ENCODE results near the gene SEPTIN7. TPM values are rescaled to one million over a fixed set of nuclear protein-coding genes. Genes with fewer than 3 reads are reported as not detected.

The SEPTIN7 gene
- total RNA-seq, 1 experiment from 2014 or later, result 140 TPM

DNA sequence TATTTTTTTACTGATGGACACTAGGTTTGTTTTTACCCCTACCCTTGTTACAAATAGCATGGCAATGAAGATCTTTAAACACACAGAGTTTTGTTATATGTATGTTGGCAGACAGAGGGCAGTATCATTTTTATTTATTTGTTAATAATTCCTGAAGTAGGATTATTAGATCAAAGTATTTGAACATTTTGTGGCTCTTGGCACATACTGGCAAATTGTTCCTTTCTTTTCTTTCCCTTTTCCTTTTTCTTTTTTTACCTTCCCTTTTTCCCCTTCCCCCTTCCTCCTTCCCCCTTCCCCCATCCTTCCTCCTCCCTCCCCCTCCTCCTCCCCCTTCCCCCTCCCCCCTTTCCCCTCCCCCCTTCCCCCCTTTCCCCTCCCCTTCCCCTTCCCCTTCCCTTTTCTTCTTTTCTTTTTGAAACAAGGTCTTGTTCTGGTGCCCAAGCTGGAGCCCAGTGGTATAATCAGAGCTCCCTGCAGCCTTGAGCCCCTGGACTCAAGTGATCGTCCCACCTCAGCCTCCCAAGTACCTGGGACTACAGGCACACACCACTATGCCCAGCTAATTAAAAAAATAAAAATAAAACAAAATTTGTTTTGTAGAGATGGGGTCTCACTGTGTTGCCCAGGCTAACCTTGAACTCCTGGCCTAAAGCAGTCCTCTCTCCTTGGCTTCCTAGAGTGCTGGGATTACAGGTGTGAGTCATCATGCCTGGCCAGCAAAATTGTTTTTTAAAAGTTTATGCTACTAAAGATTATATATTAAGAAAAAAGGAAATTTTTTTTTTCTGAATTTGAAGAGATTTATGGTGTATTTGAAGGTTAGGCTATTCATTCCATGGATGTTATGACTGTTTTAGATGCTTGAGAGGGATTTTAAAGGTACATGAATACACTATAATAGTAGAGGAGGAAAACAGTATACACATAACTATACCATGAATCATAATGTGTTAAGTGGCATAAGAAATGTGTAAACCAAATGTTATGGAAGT, 39.3 kb downstream of the SEPTIN7 start:
- no peak overlapping the region for H3K9ac ChIP-seq (ENCODE audit: low read length)
- H3K27me3 ChIP-seq (ENCODE audit: insufficient read depth, low read length), result no peaks in the 10 kb centered on the region
- ATAC-seq (peak; percentile 67), DNase-seq (ENCODE audit: low read depth, low spot score) (peak; percentile 1)
- H3K9me2 ChIP-seq (ENCODE audit: insufficient read depth), result no peaks in the 10 kb centered on the region
- BruUV-seq (replicated peaks), result no TSS peak
- H4K20me1 ChIP-seq (ENCODE audit: insufficient read depth), result peaks cover 12% of the 10 kb centered on the region; the same call in 1 of the 2 replicates
- no peak overlapping the region for H3K27ac ChIP-seq (ENCODE audit: low read depth, low read length)
- TF ChIP-seq YY1 (IDR thresholded peaks at IDR 0.05; ENCODE audit: extremely low read depth, insufficient replicate concordance, low read depth, low read length) (no peak), EZH2 (IDR thresholded peaks at IDR 0.05) (no peak), ZFX (IDR thresholded peaks at IDR 0.05) (no peak), TCF7L2 (IDR thresholded peaks at IDR 0.05; ENCODE audit: borderline replicate concordance, extremely low read depth, insufficient read depth, insufficient read length) (no peak), RAD21 (IDR thresholded peaks at IDR 0.05; ENCODE audit: low read depth) (no peak)
- TF ChIP-seq, protein P1, sequence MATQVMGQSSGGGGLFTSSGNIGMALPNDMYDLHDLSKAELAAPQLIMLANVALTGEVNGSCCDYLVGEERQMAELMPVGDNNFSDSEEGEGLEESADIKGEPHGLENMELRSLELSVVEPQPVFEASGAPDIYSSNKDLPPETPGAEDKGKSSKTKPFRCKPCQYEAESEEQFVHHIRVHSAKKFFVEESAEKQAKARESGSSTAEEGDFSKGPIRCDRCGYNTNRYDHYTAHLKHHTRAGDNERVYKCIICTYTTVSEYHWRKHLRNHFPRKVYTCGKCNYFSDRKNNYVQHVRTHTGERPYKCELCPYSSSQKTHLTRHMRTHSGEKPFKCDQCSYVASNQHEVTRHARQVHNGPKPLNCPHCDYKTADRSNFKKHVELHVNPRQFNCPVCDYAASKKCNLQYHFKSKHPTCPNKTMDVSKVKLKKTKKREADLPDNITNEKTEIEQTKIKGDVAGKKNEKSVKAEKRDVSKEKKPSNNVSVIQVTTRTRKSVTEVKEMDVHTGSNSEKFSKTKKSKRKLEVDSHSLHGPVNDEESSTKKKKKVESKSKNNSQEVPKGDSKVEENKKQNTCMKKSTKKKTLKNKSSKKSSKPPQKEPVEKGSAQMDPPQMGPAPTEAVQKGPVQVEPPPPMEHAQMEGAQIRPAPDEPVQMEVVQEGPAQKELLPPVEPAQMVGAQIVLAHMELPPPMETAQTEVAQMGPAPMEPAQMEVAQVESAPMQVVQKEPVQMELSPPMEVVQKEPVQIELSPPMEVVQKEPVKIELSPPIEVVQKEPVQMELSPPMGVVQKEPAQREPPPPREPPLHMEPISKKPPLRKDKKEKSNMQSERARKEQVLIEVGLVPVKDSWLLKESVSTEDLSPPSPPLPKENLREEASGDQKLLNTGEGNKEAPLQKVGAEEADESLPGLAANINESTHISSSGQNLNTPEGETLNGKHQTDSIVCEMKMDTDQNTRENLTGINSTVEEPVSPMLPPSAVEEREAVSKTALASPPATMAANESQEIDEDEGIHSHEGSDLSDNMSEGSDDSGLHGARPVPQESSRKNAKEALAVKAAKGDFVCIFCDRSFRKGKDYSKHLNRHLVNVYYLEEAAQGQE (IDR thresholded peaks at IDR 0.05; ENCODE audit: low read depth), result no peak
- TF ChIP-seq, protein P2, sequence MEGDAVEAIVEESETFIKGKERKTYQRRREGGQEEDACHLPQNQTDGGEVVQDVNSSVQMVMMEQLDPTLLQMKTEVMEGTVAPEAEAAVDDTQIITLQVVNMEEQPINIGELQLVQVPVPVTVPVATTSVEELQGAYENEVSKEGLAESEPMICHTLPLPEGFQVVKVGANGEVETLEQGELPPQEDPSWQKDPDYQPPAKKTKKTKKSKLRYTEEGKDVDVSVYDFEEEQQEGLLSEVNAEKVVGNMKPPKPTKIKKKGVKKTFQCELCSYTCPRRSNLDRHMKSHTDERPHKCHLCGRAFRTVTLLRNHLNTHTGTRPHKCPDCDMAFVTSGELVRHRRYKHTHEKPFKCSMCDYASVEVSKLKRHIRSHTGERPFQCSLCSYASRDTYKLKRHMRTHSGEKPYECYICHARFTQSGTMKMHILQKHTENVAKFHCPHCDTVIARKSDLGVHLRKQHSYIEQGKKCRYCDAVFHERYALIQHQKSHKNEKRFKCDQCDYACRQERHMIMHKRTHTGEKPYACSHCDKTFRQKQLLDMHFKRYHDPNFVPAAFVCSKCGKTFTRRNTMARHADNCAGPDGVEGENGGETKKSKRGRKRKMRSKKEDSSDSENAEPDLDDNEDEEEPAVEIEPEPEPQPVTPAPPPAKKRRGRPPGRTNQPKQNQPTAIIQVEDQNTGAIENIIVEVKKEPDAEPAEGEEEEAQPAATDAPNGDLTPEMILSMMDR (IDR thresholded peaks at IDR 0.05 in 2 of 3, conservative IDR thresholded peaks at IDR 0.05 in 1 of 3; ENCODE audit: borderline replicate concordance in 1 of 3, insufficient read depth in 1 of 3, low read depth in 2 of 3, low read length in 2 of 3), result peak in 2 of 3 experiments; percentile 6 to 25; a peak in 1 of 6 replicates
- H3K79me2 ChIP-seq (ENCODE audit: insufficient read depth, low read length), result peaks cover 83% of the 10 kb centered on the region
- intact Hi-C loops (cut with micrococcal nuclease), result no loop called here
- H3K36me3 ChIP-seq (ENCODE audit: control insufficient read depth in 1 of 2, insufficient read depth in 2 of 2, low read length in 2 of 2), result no peaks in the 10 kb centered on the region
- peaks cover 3 to 9% of the 10 kb centered on the region in 2 experiments; a peak in 3 of 4 replicates for H3K4me1 ChIP-seq (ENCODE audit: control insufficient read depth in 1 of 2, insufficient read depth in 2 of 2, low read length in 2 of 2)
- H3K4me2 ChIP-seq (ENCODE audit: low read length), result peak overlapping the region; percentile 22; the same call in 1 of the 2 replicates
- H3K9me3 ChIP-seq (ENCODE audit: control insufficient read depth in 1 of 2, insufficient read depth in 1 of 2, low read depth in 1 of 2, low read length in 2 of 2), result no peaks in the 10 kb centered on the region
- H2AFZ ChIP-seq (ENCODE audit: low read depth, low read length, poor library complexity, severe bottlenecking), result no peak overlapping the region
- no peak overlapping the region for H3K4me3 ChIP-seq (replicated peaks in 1 of 2; ENCODE audit: low read depth in 1 of 2, low read length in 2 of 2)
- ChIA-PET CTCF (no interaction called here), POLR2A (no interaction called here), RAD21 (ENCODE audit: low non-redundant PET in 1 of 2, low total read pairs in 2 of 2, uncharacterized antibody in 2 of 2, unreplicated experiment in 2 of 2) (no interaction called here)

Measured in HCT116 (cell line).